GM21390 (cell line): ENCODE measurements around the gene ARHGAP18.
"Not testable (repeated sequence)": the region's sequence is repeated elsewhere in the genome, so short reads cannot be mapped to it uniquely, and the experiment has no call there.

Experiments used
- ATAC-seq: cut with Tn5 transposase; IDR thresholded peaks from one replicate; pipeline ENCODE4 v1.9.1; 2021; ENCODE audit not compliant: unreplicated experiment

The ARHGAP18 gene

GRCh38 chr6:129593233-129593564, 116.8 kb downstream of the ARHGAP18 start:
- ATAC-seq = no peak

- ATAC-seq = no peak
These were observed 117.3 kb downstream of the ARHGAP18 start for GRCh38 chr6:129592516-129593232.

GRCh38 chr6:129590408-129591022, 119.5 kb downstream of the ARHGAP18 start:
- ATAC-seq = no peak

GRCh38 chr6:129586815-129587214, 123.2 kb downstream of the ARHGAP18 start:
- ATAC-seq = no peak

GRCh38 chr6:129583866-129584265, 126.1 kb downstream of the ARHGAP18 start:
- no peak for ATAC-seq

GRCh38 chr6:129578315-129578714, 131.7 kb downstream of the ARHGAP18 start:
- no peak for ATAC-seq

GRCh38 chr6:129577691-129578090, 132.3 kb downstream of the ARHGAP18 start:
- ATAC-seq = no peak

- ATAC-seq = no peak
These were observed 133.5 kb downstream of the ARHGAP18 start for GRCh38 chr6:129576456-129576855.

- no peak for ATAC-seq
These were observed 134.4 kb downstream of the ARHGAP18 start for GRCh38 chr6:129575378-129576118.

- not testable (repeated sequence) for ATAC-seq
These were observed 135.4 kb downstream of the ARHGAP18 start for GRCh38 chr6:129574605-129575004.

GRCh38 chr6:129570929-129571328, 139.0 kb downstream of the ARHGAP18 start:
- ATAC-seq = not testable (repeated sequence)

- ATAC-seq = no peak
These were observed 142.0 kb downstream of the ARHGAP18 start for GRCh38 chr6:129568015-129568414.

- no peak for ATAC-seq
These were observed 142.6 kb downstream of the ARHGAP18 start for GRCh38 chr6:129567374-129567773.

- no peak for ATAC-seq
These were observed 144.2 kb downstream of the ARHGAP18 start for GRCh38 chr6:129565811-129566210.

- no peak for ATAC-seq
These were observed 144.6 kb downstream of the ARHGAP18 start for GRCh38 chr6:129565366-129565765.

- no peak for ATAC-seq
These were observed 151.7 kb downstream of the ARHGAP18 start for GRCh38 chr6:129558248-129558647.

- no peak for ATAC-seq
These were observed 154.7 kb downstream of the ARHGAP18 start for GRCh38 chr6:129555206-129555832.

GRCh38 chr6:129552413-129552812, 157.6 kb downstream of the ARHGAP18 start:
- ATAC-seq = no peak

- no peak for ATAC-seq
These were observed 158.5 kb downstream of the ARHGAP18 start for GRCh38 chr6:129551486-129551885.

GRCh38 chr6:129546702-129547101, 163.3 kb downstream of the ARHGAP18 start:
- no peak for ATAC-seq

GRCh38 chr6:129544892-129545612, 164.9 kb downstream of the ARHGAP18 start:
- no peak for ATAC-seq
